Measurements from ENCODE around the gene B4GALT6. TPM values are rescaled to one million over a fixed set of nuclear protein-coding genes. Genes with fewer than 3 reads are reported as not detected.

The B4GALT6 gene
- total RNA-seq, result 1 to 10 TPM in 1 of 2 experiments, under 1 TPM in 1; 0.86 to 1.3 TPM

DNA sequence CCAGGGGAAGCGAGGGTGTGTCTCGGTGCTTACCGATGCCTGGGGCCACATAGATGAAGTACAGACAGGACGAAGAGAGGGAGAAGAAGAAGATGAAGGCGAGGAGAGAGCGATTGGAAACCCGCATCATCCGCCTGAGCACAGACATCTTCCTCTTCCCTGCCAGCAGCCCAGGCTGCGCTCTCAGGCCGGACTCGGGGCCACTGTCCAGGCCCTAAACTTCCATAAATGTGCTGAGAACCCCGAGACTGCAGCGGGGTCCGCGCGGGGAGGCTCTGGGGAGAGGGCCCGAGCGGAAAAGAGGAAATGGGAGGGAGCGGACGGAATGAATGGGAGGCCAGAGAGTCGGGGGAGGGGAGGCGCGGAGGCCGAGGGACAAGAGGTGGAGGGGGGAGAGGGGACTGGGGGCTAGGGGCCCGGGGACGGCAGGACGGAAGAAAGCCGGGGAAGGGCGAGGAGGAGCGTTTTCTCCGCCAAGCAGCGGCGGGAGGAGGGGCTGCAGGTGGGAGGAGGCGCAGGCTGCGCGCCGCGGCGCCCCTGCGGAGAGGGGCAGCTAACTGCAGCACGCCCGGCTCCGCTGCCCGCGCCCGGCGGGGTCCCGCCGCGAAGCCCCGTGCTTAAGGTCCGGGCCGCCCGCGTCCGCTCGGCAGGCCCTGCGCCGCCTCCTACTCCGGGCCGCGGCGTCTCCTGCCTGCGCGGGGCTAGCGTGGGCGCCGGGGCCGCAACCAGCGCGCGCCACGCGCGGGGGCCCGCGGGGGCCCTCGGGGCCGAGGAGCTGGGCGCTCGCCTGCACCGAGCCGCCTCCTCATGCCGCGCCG lies at the start of gene B4GALT6:
B4GALT6 (minus strand) TSS at position 303 of the 818 bp plus-strand sequence; CDS start at position 148, 155 bp downstream.

GRCh38 chr18:31591628-31592027 lies 92.8 kb downstream of the B4GALT6 start, which contains the start of gene TTR:
TTR (plus strand) TSS chr18:31591877; CDS start chr18:31591903, 26 bp downstream.

Other genes with a start within 250 kb of the B4GALT6 start
- not detected for gene DSG3, start 236.8 kb downstream of the B4GALT6 start, total RNA-seq
- gene DSG2, start 186.4 kb downstream of the B4GALT6 start, total RNA-seq, result under 1 TPM; 0.50 to 0.53 TPM
- gene TTR, start 92.7 kb downstream of the B4GALT6 start, total RNA-seq, result not detected
- gene SLC25A52, start 76.3 kb upstream of the B4GALT6 start, total RNA-seq, result not detected